DOHH2 (cell line): ENCODE measurements around the gene GSTA1.
"Not testable (repeated sequence)": the region's sequence is repeated elsewhere in the genome, so short reads cannot be mapped to it uniquely, and the experiment has no call there.

Source experiments
- H3F3A ChIP-seq: fragments of 200-600 bp; sonication (generic), shearing (Covaris generic); 2 replicates; pipeline ENCODE4 v1.6.0; 2016; ENCODE audit warnings: antibody characterized with exemption, mild to moderate bottlenecking; ENCODE audit not compliant: control insufficient read depth, insufficient read depth
- H3K27ac ChIP-seq: fragments of 200-600 bp; sonication (generic); 2 replicates; pipeline ENCODE4 v1.5.1; 2014; ENCODE audit warnings: low read depth, mild to moderate bottlenecking, low read length, moderate library complexity
- H3K27me3 ChIP-seq: fragments of 200-600 bp; sonication (generic); 2 replicates; pipeline ENCODE4 v1.6.1; 2014; ENCODE audit warnings: mild to moderate bottlenecking, low read length, mixed read lengths; ENCODE audit not compliant: control insufficient read depth
- H3K36me3 ChIP-seq: fragments of 200-600 bp; sonication (generic); 2 replicates; pipeline ENCODE4 v1.6.1; 2014; ENCODE audit warnings: mild to moderate bottlenecking, low read length, moderate library complexity, mixed read lengths; ENCODE audit not compliant: control insufficient read depth
- H3K4me1 ChIP-seq: fragments of 200-600 bp; sonication (generic); 2 replicates; pipeline ENCODE4 v1.6.1; 2014; ENCODE audit warnings: mild to moderate bottlenecking, low read length, mixed read lengths; ENCODE audit not compliant: control insufficient read depth
- H3K4me2 ChIP-seq: fragments of 200-600 bp; sonication (generic); 2 replicates; pipeline ENCODE4 v1.6.0; 2014; ENCODE audit warnings: mild to moderate bottlenecking, low read length, moderate library complexity
- H3K4me3 ChIP-seq: fragments of 200-600 bp; sonication (generic); 2 replicates; pipeline ENCODE4 v1.5.1; 2014; ENCODE audit warnings: mild to moderate bottlenecking, low read length, mixed read lengths
- H3K79me2 ChIP-seq: fragments of 200-600 bp; sonication (generic); 2 replicates; pipeline ENCODE4 v1.6.1; 2014; ENCODE audit warnings: mild to moderate bottlenecking, low read length, mixed read lengths; ENCODE audit not compliant: control insufficient read depth
- H3K9me2 ChIP-seq: fragments of 200-600 bp; sonication (generic); replicated peaks from 2 replicates; pipeline ENCODE4 v1.6.1; 2014; ENCODE audit warnings: mild to moderate bottlenecking, low read length, mixed read lengths; ENCODE audit not compliant: control insufficient read depth
- H3K9me3 ChIP-seq: fragments of 200-600 bp; sonication (generic); 2 replicates; pipeline ENCODE4 v1.6.1; 2014; ENCODE audit warnings: antibody characterized with exemption, low read length, mixed read lengths; ENCODE audit not compliant: control insufficient read depth, insufficient read depth
- H4K20me1 ChIP-seq: fragments of 200-600 bp; sonication (generic); 2 replicates; pipeline ENCODE4 v1.6.0; 2014; ENCODE audit warnings: low read depth, mild to moderate bottlenecking, antibody characterized with exemption, low read length, moderate library complexity; ENCODE audit not compliant: control insufficient read depth, insufficient read depth
- CTCF ChIP-seq: fragments of 200-600 bp; sonication (generic); IDR thresholded peaks from one replicate; pipeline ENCODE4 v1.5.1; 2014; ENCODE audit warnings: antibody characterized with exemption, mild to moderate bottlenecking, low read depth, low read length; ENCODE audit not compliant: poor library complexity, severe bottlenecking
- EZH2phosphoT487 ChIP-seq: fragments of 200-600 bp; sonication (generic); IDR thresholded peaks from 2 replicates; pipeline ENCODE4 v1.6.1; 2017; ENCODE audit warnings: borderline replicate concordance, mild to moderate bottlenecking, antibody characterized with exemption, low read length, moderate library complexity, mixed read lengths

Gene GSTA1

GRCh38 chr6:52786249-52786956 is 17.2 kb downstream of the GSTA1 start:
- Histone ChIP-seq H3F3A (no peaks in the 10 kb centered on the region), H4K20me1 (no peaks in the 10 kb centered on the region), H3K79me2 (no peaks in the 10 kb centered on the region), H3K36me3 (no peaks in the 10 kb centered on the region), H3K27me3 (peaks cover under 1% of the 10 kb centered on the region; the same call in 1 of the 2 replicates), H3K4me3 (no peak overlapping the region), H3K9me3 (no peaks in the 10 kb centered on the region), H3K27ac (no peak overlapping the region), H3K4me2 (no peak overlapping the region), H3K9me2 (no peaks in the 10 kb centered on the region), H3K4me1 (no peaks in the 10 kb centered on the region)
- no peak for TF ChIP-seq CTCF
- TF ChIP-seq EZH2phosphoT487 = no peak

GRCh38 chr6:52782696-52783274 is 20.8 kb downstream of the GSTA1 start:
- H3K27ac ChIP-seq, H3K9me2 ChIP-seq, H3K27me3 ChIP-seq, H4K20me1 ChIP-seq, H3F3A ChIP-seq, H3K36me3 ChIP-seq, H3K79me2 ChIP-seq, H3K9me3 ChIP-seq, H3K4me3 ChIP-seq, H3K4me2 ChIP-seq, H3K4me1 ChIP-seq: not testable (repeated sequence)

GRCh38 chr6:52782209-52782608 is 21.4 kb downstream of the GSTA1 start:
- H3K79me2 ChIP-seq, H4K20me1 ChIP-seq, H3K36me3 ChIP-seq: not testable (repeated sequence)

GRCh38 chr6:52779237-52779636 is 24.4 kb downstream of the GSTA1 start:
- no peaks in the 10 kb centered on the region for H3K36me3 ChIP-seq
- H3K4me3 ChIP-seq = no peak overlapping the region
- H4K20me1 ChIP-seq = no peaks in the 10 kb centered on the region
- TF ChIP-seq EZH2phosphoT487 (no peak), CTCF (no peak)
- no peaks in the 10 kb centered on the region for H3K9me3 ChIP-seq
- H3K9me2 ChIP-seq = no peaks in the 10 kb centered on the region
- no peaks in the 10 kb centered on the region for H3K79me2 ChIP-seq
- H3K27ac ChIP-seq = no peak overlapping the region
- H3K4me1 ChIP-seq = no peaks in the 10 kb centered on the region
- no peak overlapping the region for H3K4me2 ChIP-seq
- no peaks in the 10 kb centered on the region for H3F3A ChIP-seq
- H3K27me3 ChIP-seq = peaks cover 9% of the 10 kb centered on the region; the same call in 1 of the 2 replicates

More at GRCh38 chr6:52782209-52782608, 21.4 kb downstream of the GSTA1 start:
- H3K9me2 ChIP-seq, H3F3A ChIP-seq, H3K27me3 ChIP-seq, H3K4me3 ChIP-seq, H3K4me1 ChIP-seq, H3K9me3 ChIP-seq, H3K4me2 ChIP-seq, H3K27ac ChIP-seq: not testable (repeated sequence)

GRCh38 chr6:52776711-52777351 is 26.8 kb downstream of the GSTA1 start:
- not testable (repeated sequence) for H3K36me3 ChIP-seq, H3K4me3 ChIP-seq, H4K20me1 ChIP-seq, H3K4me1 ChIP-seq, H3K27ac ChIP-seq, H3K4me2 ChIP-seq, H3K79me2 ChIP-seq, H3K27me3 ChIP-seq, H3K9me3 ChIP-seq, H3K9me2 ChIP-seq, H3F3A ChIP-seq

GRCh38 chr6:52769399-52769798 is 34.2 kb downstream of the GSTA1 start:
- not testable (repeated sequence) for H3K27ac ChIP-seq, H3K4me2 ChIP-seq, H3K36me3 ChIP-seq, H3K79me2 ChIP-seq, H3K4me3 ChIP-seq, H3K9me3 ChIP-seq, H4K20me1 ChIP-seq, H3K4me1 ChIP-seq, H3K27me3 ChIP-seq, H3K9me2 ChIP-seq, H3F3A ChIP-seq
